ENCODE data around the gene RPP30. TPM values are rescaled to one million over a fixed set of nuclear protein-coding genes. Genes with fewer than 3 reads are reported as not detected.

Gene RPP30
- polyA plus RNA-seq (ENCODE audit: insufficient read depth in 1 of 5, insufficient read length in 5 of 5, low replicate concordance in 1 of 5), result 10 to 100 TPM; 50.4 to 63.0 (median 53.9) TPM
- long read RNA-seq, donor 1, transcript RPP30-207 (3 exons, 527 nt), result minor isoform, 7 of 17 reads
- long read RNA-seq, donor 1, transcript RPP30-202 (11 exons, 2,589 nt), result major isoform, 10 of 17 reads
- long read RNA-seq, donor 1, partial matches to known transcripts, result 0 of 17 reads
- long read RNA-seq, donor 1, other reads (novel, unspliced or antisense), result 0 of 17 reads
- long read RNA-seq, donor 2, transcript RPP30-202 (11 exons, 2,589 nt), result major isoform, 7 of 9 reads
- long read RNA-seq, donor 2, partial matches to known transcripts, result 0 of 9 reads
- long read RNA-seq, donor 2, other reads (novel, unspliced or antisense), result 0 of 9 reads
- long read RNA-seq, donor 3, transcript RPP30-207 (3 exons, 527 nt), result minor isoform, 7 of 18 reads
- long read RNA-seq, donor 3, transcript RPP30-202 (11 exons, 2,589 nt), result major isoform, 11 of 18 reads
- long read RNA-seq, donor 3, partial matches to known transcripts, result 0 of 18 reads
- long read RNA-seq, donor 3, other reads (novel, unspliced or antisense), result 0 of 18 reads
- long read RNA-seq, donor 4, transcript RPP30-202 (11 exons, 2,589 nt), result major isoform, 12 of 13 reads
- long read RNA-seq, donor 4, partial matches to known transcripts, result 0 of 13 reads
- long read RNA-seq, donor 4, other reads (novel, unspliced or antisense), result 0 of 13 reads
- long read RNA-seq, donor 5, transcript RPP30-207 (3 exons, 527 nt), result minor isoform, 5 of 24 reads
- long read RNA-seq, donor 5, transcript RPP30-202 (11 exons, 2,589 nt), result major isoform, 19 of 24 reads
- long read RNA-seq, donor 5, partial matches to known transcripts, result 0 of 24 reads
- long read RNA-seq, donor 5, other reads (novel, unspliced or antisense), result 0 of 24 reads
- long read RNA-seq, donor 6, transcript RPP30-202 (11 exons, 2,589 nt), result major isoform, 10 of 13 reads
- long read RNA-seq, donor 6, partial matches to known transcripts, result 0 of 13 reads
- long read RNA-seq, donor 6, other reads (novel, unspliced or antisense), result 0 of 13 reads
- long read RNA-seq, donor 7, transcript RPP30-202 (11 exons, 2,589 nt), result major isoform, 6 of 6 reads
- long read RNA-seq, donor 7, partial matches to known transcripts, result 0 of 6 reads
- long read RNA-seq, donor 7, other reads (novel, unspliced or antisense), result 0 of 6 reads
- long read RNA-seq, donor 8, partial matches to known transcripts, result 0 of 4 reads
- long read RNA-seq, donor 8, other reads (novel, unspliced or antisense), result 0 of 4 reads

DNA sequence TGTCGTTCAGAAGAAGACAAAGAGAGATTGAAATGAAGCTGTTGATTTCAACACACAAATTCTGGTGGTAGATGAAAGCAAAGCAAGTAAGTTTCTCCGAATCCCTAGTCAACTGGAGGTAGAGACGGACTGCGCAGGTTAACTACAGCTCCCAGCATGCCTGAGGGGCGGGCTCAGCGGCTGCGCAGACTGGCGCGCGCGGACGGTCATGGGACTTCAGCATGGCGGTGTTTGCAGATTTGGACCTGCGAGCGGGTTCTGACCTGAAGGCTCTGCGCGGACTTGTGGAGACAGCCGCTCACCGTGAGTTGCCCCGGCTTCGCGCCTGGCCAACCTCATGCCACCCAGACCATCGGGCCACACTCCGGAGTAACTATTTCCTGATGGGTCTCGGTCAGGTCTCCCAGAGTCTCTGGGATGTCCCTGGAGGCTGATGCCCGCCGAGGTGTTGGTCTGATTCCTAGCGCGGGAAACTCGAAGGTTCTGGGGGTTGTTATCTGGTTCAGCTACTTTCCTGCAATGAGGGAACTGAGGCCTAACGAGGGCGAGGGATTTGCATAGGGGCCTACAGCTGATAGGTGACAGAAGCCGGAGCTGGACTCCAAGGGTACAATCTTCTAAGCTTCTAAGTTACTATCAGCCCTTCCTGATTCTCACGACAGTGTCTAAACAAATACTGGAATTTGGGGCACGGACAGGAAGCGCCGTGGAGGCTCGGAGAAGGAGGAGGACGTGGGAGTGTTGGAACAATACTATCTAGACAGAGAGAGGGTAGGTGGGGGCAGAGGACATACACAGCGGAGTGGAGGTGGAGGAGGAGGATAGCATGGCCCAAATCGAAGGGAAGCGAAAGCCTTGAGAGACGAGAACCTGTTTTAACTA is at the start of gene RPP30:
Gene RPP30 (plus strand): TSS at position 209 of the 882 bp plus-strand sequence. CDS start 13 bp downstream, at position 222.
- peak; percentile 75 to 76 for DNase-seq

DNA sequence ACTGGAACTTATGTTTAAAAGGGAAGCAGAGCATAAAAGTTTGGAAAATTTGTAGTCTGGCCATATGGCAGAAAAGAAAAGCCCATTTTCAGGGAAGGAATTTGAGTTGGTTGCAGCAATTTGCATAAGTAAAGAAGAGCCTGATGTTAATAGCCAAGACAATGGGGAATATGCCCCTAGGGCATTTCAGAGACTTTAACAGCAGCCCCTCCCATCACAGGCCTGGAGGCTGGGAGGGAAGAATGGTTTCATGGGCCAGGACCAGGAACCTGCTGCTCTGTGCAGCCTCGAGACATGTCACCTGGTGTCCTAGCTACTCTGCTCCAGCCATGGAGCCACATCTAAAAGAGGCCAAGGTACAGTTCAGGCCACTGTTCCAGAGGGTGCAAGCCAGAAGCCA is 49.3 kb upstream of the RPP30 start:
- DNase-seq, result no peak

DNA sequence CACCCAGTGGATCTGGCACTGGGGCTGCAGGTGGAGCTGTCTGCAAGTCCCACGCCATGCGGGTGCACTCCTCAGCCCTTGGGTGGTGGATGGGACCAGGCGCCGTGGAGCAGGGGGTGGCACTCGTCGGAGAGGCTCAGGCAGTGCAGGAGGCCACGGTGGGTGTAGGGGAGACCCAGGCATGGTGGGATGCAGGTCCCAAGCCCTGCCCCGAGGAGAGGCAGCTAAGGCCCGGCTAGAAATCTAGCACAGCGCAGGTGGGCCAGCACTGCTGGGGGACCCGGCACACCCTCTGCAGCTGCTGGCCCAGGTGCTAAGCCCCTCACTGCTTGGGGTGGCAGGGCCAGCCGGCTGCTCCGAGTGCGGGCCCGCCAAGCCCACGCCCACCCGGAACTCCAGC is 39.7 kb upstream of the RPP30 start:
- DNase-seq, result no peak

DNA sequence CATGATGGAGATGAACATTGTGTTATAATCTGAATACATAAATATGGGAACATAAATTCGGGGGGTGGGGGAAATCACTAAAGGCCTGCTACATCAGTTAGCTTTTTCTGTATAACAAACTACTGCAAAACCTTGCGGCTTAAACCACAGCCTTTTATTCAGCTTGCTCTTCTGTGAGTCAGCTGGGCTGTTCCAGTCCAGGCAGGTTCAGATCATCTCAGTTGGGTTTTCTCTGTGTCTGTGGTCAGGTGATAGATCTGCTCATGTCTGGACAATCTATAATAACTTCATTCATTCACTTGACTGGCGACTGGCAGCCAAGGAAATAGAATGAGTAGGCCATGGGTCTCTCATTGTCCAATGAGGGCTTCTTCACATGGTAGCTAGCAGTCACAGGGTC is 37.4 kb upstream of the RPP30 start:
- DNase-seq, result no peak

DNA sequence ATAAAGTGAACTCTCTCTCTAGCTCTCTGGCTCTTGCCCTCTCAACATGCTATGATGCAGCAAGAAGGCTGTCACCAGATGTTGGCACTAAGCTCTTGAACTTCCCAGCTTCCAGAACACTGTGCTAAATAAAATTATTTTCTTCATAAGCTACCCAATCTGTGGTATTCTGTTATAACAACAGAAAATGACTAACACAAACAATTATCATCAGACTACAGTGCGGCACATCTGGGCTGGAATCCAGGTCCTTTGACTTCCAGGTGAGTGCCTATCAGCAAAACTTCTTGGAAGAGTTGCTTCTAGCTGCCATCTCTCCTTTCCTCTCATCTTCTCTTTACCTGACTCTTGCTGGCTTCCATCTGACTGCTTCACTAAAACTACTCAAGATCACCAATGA is 34.3 kb upstream of the RPP30 start:
- no peak for DNase-seq

DNA sequence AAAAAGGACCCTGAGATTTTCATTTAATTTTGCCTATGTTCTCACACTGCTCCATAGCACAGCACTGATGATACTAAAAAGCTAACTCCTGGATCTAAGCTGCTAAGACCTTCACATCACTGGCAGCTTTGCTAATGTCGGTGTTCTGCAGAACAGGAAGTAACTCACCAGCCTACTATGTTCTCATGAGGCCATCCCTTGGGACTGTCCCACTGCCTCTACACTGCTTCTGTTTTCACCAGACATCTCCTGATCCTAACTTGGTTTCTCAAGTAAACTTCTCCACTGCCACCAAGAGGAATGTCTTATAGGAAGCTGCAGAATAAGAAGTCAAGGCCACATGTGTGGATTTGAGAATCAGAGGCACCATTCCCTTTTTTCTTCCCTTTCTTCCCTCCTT is 29.0 kb upstream of the RPP30 start:
- DNase-seq, result no peak

DNA sequence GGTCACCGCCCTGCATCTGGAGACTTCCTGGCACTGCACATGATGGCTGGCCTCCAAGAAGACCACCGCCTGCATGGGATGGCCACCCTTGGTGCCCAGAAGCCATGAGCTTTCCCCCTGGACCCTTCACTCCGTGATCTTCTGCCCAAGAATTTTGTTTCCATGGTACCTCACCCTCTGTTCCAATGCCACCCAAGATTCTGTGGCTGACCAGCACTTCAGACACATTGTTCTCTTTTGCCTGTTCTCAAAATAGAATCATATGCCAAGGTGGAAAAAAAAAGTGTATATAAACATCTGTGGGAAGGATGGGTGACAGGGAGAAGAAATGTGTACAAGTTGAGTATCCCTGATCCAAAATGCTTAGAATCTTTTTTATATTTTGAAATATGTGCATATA is 26.0 kb upstream of the RPP30 start:
- no peak for DNase-seq

DNA sequence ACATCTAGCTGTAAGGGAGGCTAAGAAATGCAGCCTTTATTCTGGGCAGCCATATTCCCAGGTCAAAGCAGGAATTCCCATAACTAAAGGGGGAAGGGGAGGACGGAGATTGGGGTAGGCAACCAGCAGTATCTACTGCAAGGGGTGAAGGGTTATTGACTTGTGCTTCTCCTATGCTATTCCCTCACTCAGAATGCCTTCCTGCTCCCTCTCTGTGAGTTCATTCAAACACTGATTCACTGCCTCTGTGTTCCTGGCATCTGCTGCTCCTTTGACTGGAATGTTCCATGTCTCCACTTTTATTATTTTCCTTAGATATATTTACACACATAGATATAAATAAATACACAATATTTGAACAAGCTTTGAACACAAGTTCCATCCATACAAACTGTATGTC is 25.0 kb upstream of the RPP30 start:
- DNase-seq, result no peak

DNA sequence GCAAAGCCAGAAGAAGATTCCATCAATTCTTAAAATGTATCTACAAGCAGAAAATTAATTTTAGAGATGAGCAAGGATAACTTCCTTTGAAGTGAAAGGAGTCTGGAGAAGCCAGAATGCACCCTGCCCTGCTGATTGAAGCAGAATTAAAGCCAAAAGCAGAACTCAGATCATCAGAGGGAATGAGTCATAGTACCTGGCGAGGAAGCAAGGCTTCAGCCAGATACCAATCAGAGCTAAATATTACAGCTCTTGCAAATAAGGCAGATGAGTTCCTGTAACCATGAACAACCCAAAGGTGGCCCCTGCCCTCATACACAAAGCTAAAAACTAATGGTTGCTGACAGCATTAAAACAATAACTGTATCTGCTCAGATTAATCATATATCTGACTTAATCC is 24.3 kb upstream of the RPP30 start:
- no peak for DNase-seq

DNA sequence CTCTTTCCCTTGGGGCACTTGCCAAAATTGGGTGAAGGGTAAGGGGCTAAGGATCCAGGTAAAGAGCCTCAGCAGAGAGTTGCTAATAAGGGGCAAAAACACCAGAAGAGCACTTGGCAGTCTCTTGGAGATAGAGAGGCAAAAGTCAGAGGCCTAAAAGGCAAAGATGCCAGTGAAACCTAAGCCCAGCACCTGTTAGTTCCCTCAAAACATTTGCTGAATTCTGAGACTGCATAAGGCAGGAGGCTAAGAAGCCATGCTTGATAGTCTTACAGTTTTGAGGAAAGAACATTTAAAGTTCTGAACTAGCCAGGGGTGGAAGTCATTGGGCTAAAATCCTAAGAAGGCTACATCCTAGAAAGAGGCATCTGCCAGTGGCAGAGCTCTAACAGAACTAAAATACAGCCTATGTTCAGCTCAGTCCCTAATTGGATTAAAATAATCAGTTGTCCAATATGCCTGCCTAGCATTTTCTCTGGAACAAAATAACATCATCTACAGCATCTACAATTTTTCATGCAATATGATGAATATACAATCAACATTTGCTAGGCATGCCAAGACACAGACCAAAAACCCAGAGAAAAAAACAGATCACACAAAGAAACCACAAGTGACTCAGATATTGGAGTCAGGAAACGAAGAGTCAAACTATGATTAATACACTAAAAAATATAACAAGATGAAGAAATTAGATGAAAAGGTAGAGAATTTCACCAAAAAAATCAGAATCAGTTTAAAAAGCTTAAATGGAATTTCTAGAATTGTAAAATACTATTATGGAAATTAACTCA is 21.6 kb upstream of the RPP30 start:
- no peak for DNase-seq

DNA sequence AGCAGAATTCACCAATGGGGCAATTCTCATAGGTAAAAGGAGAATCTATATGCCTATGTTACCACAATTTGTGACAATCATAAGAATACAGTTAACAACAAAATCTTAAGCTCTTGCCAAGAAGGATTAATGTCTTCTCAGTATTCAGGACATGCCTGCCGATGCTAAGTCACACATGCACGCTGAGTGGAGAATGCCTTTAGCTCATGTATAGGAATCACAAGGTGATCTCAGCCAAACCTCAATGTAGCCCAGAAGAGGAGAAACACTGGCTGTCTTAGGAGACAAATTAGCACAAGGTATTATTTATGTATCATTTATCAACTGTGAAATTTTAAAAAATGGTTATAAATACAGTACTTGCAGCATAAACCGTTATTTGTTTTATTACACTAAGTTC is 16.6 kb upstream of the RPP30 start:
- DNase-seq, result no peak

DNA sequence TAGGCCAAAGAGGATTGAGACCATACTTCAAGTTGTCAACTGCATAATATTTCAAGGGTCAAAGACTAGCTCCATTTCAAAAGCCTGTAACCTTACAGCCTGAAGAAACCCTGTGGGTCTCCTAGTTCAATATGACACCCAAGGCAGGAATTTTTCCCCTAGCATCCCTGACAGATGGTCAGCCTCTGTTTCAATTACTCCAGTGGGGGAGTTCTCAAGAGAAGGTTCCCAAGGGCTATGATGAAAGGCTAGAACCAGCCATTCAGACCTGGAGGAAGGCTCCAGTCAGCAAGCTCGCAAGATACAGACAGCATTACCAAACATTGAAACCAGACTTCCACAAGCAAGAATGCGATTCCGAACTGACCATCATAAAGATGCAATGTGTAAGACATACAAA is 15.5 kb upstream of the RPP30 start:
- DNase-seq, result no peak

DNA sequence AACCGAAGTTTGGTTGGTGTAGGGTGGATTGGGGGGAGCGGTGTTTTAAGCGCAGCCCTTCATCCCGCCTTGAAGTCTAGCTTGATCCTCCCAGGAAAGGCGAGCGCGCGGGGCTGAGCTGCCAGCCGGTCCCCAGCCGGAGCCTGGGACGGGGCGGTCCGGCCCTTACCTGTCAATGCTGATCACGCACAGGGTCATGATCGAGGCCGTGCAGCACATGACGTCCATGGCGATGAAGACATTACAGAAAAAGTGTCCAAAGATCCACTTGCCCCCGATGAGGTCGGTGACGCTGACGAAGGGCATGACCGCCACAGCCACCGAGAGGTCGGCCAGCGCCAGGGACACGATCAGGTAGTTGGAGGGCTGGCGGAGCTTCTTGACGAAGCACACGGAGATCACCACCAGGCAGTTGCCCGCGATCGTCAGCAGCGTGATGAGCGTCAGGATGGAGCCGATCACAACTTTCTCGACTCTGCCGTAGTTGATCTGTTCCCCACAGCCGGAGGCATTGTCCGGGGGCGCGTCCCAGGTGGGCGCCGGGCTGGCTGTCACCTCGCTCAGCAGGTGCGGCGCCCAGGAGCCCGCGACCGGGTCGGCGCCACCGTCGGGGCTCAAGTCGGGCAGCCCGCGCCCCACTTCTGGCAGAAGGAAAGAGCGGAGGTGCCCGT is 14.7 kb upstream of the RPP30 start:
- no peak for DNase-seq

DNA sequence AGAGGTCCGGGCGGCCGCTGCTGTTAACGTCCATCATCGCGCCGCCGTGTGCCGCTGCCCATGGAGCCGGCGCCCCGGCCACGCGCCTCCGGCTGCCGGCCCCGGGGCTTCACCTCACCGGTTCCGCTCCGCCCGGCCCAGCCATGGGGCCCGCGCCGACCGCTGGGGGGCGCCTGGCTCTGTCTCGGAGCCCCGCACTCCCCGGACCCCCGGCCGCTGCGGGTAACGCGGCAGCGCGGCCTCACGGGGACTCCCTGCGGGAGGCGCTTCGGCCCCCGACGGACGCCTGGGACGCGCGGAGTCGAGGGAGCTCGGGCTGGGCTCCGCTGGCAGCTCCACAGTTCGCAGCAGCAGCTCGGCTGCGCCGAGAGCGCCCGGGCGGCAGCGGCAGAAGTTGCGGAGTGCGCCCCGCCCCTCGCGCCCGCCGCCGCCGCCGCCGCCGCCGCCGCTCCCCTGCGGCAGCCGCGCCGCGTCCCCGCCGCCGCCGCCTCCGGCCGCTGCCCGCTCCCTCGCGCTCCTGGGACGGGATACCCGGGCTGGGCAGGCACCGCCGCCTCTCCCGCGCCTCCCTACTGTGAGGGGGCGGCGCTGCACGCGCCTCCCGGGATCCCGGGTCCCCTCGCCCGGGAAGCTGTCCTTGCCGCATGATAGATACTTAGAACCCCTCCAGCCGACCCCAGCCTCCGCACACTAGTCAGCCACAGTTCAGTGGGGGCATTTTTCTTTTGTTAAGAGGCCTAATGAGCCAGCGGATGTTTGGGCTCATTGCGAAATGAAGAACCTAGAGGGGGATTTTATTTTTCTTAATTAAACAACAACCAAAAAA is 13.9 kb upstream of the RPP30 start, which contains the start of gene HTR7:
Gene HTR7 (minus strand): TSS at position 405 of the 826 bp plus-strand sequence. CDS start 368 bp downstream, at position 37.
- peak; percentile 52 to 67 for DNase-seq

DNA sequence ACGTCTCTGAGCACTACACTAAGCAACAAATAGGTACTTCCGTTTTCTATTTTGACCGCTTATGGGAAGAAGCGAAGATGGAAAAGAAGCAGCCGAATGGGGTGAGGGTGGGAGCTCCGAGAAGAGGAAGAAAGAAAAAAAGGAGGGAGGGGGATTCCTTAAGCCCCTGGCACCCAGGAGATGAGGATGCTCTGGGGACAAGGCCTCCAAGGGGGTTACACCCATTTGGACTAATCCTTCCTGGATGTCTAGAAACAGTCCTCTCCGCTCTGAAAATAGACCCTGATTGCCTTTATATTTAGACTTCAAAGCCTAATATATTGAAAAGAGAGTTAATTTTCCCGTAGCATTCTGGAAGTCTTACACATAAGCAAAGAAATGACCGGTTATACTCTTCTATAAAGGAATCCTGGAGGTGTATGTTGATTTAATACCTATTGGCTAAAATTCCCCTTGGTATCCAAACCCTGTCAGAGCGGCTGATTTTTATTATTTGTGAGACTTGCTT is 13.3 kb upstream of the RPP30 start:
- no peak for DNase-seq

DNA sequence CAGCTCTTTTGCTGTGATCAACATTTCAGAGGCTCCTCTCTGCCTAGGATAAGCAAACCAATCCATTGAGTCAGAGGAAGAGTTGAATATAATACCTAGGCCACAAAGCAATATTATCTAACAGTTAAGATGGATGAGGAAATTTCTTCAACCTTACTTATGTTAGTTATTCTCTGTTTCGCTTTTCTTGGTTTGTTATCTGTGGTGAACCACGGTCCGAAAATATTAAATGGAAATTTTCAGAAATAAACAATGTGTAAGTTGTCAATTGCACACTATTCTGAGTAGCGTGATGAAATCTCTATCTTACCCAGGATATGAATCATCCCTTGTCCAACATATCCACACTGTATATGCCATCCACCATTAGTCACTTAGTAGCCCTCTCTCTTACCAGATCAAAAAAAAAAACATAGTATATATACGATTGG is 12.4 kb upstream of the RPP30 start:
- no peak for DNase-seq

DNA sequence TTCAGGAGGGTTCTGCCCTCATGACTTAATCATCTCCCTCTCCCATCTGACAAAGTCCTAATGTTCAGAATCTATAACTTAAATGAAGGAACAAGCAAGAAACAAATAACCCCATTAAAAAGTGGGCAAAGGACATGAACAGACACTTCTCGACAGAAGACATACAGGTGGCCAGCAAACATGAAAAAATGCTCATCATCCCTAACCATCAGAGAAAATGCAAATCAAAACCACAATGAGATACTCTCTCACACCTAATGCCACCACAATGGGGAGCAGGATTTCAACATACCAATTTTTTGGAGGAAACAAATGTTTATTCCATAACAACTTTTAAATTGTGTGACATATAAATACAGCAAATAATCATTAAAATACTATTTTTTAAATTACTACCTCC is 11.0 kb upstream of the RPP30 start:
- DNase-seq, result no peak

DNA sequence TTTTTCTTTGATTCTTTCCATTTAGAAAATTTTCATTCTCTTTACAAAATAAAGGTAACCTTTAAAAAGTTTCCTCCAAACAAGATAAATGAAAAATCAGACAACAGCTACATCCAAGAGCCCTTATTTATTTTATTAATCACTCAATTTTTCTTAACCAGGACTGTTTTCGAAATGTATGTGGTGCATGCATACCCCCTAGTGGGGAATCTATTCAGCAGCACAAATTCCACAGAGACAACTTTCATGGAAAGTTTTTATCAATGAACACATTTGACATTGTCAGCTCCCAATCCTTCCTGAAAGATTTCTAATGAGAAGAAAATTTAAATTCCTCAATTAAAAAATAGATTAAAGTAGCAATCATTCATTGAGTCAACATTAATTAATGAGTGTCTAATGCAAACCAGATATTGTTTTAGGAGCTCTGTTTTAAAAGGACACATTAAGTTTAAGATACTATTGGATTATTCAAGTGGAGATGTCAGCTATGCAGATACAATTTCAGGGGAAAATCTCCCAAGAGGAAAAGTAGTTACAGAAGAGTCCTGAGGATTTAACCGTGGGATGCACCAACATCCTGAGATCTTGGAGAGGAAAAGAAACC is 8.8 kb upstream of the RPP30 start:
- no peak for DNase-seq
